ENCODE data around the gene MZF1.

MZF1 gene

GRCh38 chr19:58538257-58539168, 34.6 kb downstream of the MZF1 start:
- DNase-seq: peak in 1 of 3 donors; percentile 32

GRCh38 chr19:58536852-58537798, 36.0 kb downstream of the MZF1 start:
- no peak for DNase-seq

GRCh38 chr19:58535857-58536256, 37.3 kb downstream of the MZF1 start:
- no peak for DNase-seq

DNA sequence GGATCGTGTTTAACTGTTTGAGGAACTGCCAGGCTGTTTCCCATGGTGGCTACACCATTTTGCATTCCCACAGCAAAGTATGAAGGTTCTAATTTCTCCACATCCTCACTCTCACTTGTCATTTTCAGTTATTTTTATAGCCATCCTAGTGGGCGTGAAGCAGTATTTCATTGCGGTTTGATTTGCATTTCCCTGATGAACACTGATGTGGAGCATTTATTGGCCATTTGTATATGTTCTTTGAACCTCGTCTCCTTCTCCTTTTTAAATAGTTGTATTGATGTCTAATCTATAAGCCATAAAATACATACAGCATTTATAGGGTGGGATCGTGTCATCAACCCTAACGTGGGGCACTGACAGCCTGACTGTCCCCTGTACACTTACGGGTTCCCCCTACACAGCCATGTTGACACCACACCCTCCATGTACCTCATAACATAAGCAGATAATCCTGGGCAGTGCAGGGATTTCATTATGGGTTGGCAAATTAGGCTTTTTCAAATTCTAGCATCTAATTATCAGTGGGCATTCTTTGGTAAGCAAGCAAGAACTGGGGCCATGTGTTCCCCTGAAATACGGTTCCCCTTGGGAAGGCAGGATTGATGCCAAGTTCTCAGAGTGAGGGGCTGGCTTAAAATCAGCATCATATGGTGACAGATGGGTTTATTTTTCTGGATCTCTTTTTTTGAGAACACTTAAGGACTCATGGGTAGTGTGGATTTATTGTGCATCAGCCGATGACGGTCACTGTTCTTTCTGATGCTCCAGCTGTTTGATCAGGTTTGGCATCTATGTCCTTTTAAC, 41.9 kb downstream of the MZF1 start:
- no peak for DNase-seq

DNA sequence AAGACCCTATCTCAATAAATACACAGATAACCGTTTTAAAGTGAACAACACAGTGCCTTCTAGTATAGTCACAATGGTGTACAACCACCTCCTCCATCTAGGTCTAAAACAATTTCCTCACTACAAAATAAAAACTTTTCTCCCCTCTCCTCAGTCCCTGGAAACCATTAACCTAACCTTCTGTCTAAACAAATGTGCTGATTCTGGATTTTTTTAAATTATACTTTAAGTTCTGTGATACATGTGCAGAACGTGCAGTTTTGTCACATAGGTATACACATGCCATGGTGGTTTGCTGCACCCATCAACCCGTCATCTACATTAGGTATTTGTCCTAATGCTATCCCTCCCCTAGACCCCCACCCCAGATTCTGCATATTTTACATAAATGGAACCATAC, 43.7 kb downstream of the MZF1 start:
- DNase-seq: no peak

GRCh38 chr19:58522709-58523108, 50.4 kb downstream of the MZF1 start:
- no peak for DNase-seq

DNA sequence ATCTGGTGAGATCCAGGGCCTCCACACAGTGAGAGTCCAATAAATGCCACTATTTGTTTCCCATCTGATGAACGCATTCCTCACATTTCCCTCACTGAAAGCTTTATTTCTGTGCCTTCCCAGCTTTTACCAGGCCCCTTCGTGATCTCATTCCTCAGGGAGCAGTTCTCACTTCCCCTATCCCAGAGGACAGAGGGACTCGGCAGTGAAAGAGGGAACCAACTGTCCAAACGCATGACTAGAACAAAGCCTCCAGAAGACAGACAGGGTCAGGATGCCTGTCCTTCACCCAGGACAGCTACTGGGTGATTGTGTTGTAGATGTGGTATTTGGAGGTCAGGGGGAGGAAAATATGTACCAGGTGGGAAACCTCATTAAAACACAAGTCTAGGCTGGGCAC, 51.5 kb downstream of the MZF1 start:
- peak; percentile 45 to 58 (median 49) for DNase-seq

DNA sequence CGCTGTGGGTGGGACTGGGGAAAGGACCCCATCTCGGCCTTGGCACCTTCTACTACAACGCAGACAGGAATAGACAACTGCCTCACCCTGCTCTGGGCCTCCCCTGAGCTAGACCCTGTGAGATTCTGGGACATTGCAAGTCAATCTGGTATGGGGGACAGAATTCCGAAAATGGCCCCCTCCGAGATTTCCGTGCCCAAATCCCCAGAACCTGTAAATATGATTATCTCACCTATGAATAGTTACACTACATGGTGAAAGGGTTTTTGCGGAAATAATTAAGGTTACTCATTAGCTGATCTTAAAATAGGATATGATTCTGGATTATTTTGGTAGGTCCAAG, 52.9 kb downstream of the MZF1 start:
- DNase-seq: no peak

- peak; percentile 94 to 96 (median 94) for DNase-seq
Measured at GRCh38 chr19:58519355-58520256, 53.5 kb downstream of the MZF1 start, which contains the start of gene ZBTB45. ZBTB45 (minus strand) TSS chr19:58519810; CDS start chr19:58517673, 2,137 bp downstream.

DNA sequence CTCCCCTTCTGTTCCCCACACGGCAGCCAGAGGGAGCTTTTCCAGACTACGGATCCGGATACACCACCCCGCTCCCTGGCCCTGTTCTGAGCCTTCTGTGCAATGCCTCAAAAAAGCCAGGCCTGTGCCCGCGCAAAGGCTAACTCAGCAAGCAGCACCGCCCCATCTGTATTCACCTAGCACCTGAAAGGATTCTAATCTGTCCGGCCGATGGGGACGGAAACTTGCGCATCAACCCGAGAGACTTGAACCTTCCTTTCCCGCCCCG, 54.1 kb downstream of the MZF1 start:
- peak; percentile 65 to 78 (median 70) for DNase-seq

- peak; percentile 53 to 69 (median 55) for DNase-seq
Measured at GRCh38 chr19:58518256-58519086, 54.7 kb downstream of the MZF1 start.

- DNase-seq: no peak
Measured at GRCh38 chr19:58516964-58517833, 55.9 kb downstream of the MZF1 start.

GRCh38 chr19:58516246-58516836, 56.8 kb downstream of the MZF1 start:
- DNase-seq: no peak

DNA sequence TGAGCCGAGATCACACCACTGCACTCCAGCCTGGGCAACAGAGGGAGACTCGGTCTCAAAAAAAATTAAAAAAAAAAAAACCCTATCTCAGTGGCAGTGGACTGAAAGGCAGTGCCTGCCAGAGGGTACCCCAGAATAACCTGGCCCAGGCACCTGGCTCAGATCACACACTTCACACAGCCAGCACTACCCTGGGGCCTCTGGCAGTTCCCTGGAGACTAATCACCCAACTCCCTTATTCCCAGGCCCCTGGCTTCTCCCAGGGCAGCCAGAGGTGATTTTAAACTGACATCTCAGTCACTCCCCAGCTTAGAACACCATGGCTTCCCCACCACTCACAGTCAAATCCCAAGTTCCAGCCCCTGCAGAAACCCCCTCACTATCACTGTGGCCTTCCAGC, 57.9 kb downstream of the MZF1 start:
- no peak for DNase-seq

- no peak for DNase-seq
Measured at GRCh38 chr19:58514564-58515022, 58.5 kb downstream of the MZF1 start.

- DNase-seq: peak; percentile 95 to 98 (median 97)
Measured at GRCh38 chr19:58513694-58514563, 59.2 kb downstream of the MZF1 start.

DNA sequence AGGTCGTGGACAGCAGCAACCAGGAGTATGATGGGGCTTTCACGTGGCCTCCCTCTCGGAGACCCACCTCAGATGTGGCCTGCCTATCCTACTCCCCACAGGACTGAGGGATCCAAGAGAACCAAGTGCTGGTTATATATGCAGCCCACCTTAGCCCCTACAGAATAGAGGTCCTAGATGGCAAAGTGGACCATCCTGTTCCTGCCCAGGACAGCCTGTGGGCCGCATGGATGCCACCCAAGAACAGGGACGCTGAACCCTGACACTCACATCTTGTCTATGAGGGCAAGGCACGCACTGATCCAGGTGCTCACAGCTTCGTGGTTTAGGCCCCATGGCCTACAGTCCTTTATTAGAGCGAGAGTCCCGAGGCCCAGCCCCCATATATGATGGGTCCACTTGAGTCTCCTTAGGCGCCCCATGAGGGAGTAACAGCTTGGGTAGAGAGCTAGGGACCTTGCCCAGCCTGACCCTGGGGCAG, 59.9 kb downstream of the MZF1 start:
- no peak for DNase-seq

Data from suppressor macrophage treated with lipopolysaccharide for 1 hour (primary cell).